Adrenal gland (tissue), 5 donors: ENCODE data around the gene TRABD2A.

Source experiments
- POLR2A ChIP-seq, 2 donors: fragments of 450-650 bp; IDR thresholded peaks; one replicate each; pipeline ENCODE4 v1.6.1; 2017; ENCODE audit warnings: antibody characterized with exemption in 2 of 2, mild to moderate bottlenecking in 2 of 2, moderate library complexity in 1 of 2
- TF ChIP-seq, protein P1 (sequence below), 6 experiments: fragments of 450-650 bp in 4 of 6; fragments of 200-600 bp in 2 of 6; sonication (generic) in 1 of 6; IDR thresholded peaks; 1 replicate in 5 of 6; 2 replicates in 1 of 6; pipeline versions ENCODE4 v1.5.1 to v1.8.0; 2016 to 2021; ENCODE audit warnings: antibody characterized with exemption in 6 of 6, mild to moderate bottlenecking in 2 of 6, moderate library complexity in 1 of 6
- donor health status: DM: no; HTN: no; CAD: no.

GRCh38 chr2:84833481-84834150, 47.3 kb downstream of the TRABD2A start:
- TF ChIP-seq, protein P1, sequence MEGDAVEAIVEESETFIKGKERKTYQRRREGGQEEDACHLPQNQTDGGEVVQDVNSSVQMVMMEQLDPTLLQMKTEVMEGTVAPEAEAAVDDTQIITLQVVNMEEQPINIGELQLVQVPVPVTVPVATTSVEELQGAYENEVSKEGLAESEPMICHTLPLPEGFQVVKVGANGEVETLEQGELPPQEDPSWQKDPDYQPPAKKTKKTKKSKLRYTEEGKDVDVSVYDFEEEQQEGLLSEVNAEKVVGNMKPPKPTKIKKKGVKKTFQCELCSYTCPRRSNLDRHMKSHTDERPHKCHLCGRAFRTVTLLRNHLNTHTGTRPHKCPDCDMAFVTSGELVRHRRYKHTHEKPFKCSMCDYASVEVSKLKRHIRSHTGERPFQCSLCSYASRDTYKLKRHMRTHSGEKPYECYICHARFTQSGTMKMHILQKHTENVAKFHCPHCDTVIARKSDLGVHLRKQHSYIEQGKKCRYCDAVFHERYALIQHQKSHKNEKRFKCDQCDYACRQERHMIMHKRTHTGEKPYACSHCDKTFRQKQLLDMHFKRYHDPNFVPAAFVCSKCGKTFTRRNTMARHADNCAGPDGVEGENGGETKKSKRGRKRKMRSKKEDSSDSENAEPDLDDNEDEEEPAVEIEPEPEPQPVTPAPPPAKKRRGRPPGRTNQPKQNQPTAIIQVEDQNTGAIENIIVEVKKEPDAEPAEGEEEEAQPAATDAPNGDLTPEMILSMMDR (IDR thresholded peaks at IDR 0.05) = no peak
- TF ChIP-seq POLR2A (IDR thresholded peaks at IDR 0.05) = no peak
